HepG2 (cell line): Measurements from ENCODE around the gene SYCE3. TPM values are rescaled to one million over a fixed set of nuclear protein-coding genes. Genes with fewer than 3 reads are reported as not detected.

Source experiments
- AGO1 ChIP-seq: fragments of 200-400 bp; formaldehyde crosslinking; IDR thresholded peaks from 2 replicates; pipeline ENCODE4 v1.6.1; 2017; ENCODE audit warnings: mild to moderate bottlenecking, low read depth, low read length, moderate library complexity; ENCODE audit not compliant: poor library complexity, severe bottlenecking
- CENPX ChIP-seq: sonication (generic); formaldehyde crosslinking; IDR thresholded peaks from 2 replicates; pipeline ENCODE4 v1.9.0; 2021; ENCODE audit warnings: mild to moderate bottlenecking, missing genetic modification reagents, moderate library complexity
- FLYWCH1 ChIP-seq: sonication (generic); formaldehyde crosslinking; IDR thresholded peaks from 2 replicates; pipeline ENCODE4 v1.8.1; 2023; ENCODE audit warnings: mild to moderate bottlenecking, missing genetic modification reagents
- GABPA ChIP-seq, 2 experiments: IDR thresholded peaks; 2 replicates each; pipeline ENCODE4 v1.6.1; 2011 to 2016; ENCODE audit warnings: low read depth in 2 of 2, low read length in 1 of 2, missing biosample characterization in 1 of 2, missing genetic modification characterization in 1 of 2
- HNRNPLL ChIP-seq: fragments of 200-400 bp; formaldehyde crosslinking; IDR thresholded peaks from 2 replicates; pipeline ENCODE4 v1.6.1; 2017; ENCODE audit warnings: mild to moderate bottlenecking, low read depth, low read length; ENCODE audit not compliant: poor library complexity, severe bottlenecking
- IKZF4 ChIP-seq: sonication (generic); formaldehyde crosslinking; IDR thresholded peaks from 2 replicates; pipeline ENCODE4 v1.5.1; 2020; ENCODE audit warnings: borderline replicate concordance, mild to moderate bottlenecking, low read depth, missing genetic modification reagents; ENCODE audit errors: not compliant biosample characterization
- MEIS2 ChIP-seq: sonication (generic); formaldehyde crosslinking; IDR thresholded peaks from 2 replicates; pipeline ENCODE4 v1.9.0; 2021; ENCODE audit warnings: mild to moderate bottlenecking, missing genetic modification reagents
- NBN ChIP-seq: fragments of 450-650 bp; conservative IDR thresholded peaks from 2 replicates; pipeline ENCODE4 v1.6.1; 2017
- NFYB ChIP-seq: sonication (generic); formaldehyde crosslinking; IDR thresholded peaks from 2 replicates; pipeline ENCODE4 v1.4.0; 2020; ENCODE audit warnings: missing genetic modification reagents
- PAF1 ChIP-seq: IDR thresholded peaks from 2 replicates; pipeline ENCODE4 v1.6.1; 2016; ENCODE audit warnings: missing genetic modification reagents, missing compliant biosample characterization
- REL ChIP-seq: sonication (generic); formaldehyde crosslinking; conservative IDR thresholded peaks from 2 replicates; pipeline ENCODE4 v1.8.0; 2022; ENCODE audit warnings: mild to moderate bottlenecking, missing genetic modification reagents, moderate library complexity
- SAFB2 ChIP-seq: sonication (generic); formaldehyde crosslinking; IDR thresholded peaks from 2 replicates; pipeline ENCODE4 v1.5.1; 2020; ENCODE audit warnings: missing genetic modification reagents, low read depth, mild to moderate bottlenecking, borderline replicate concordance
- SRF ChIP-seq: IDR thresholded peaks from 2 replicates; pipeline ENCODE4 v1.6.1; 2011; ENCODE audit warnings: mild to moderate bottlenecking, low read depth, low read length, moderate library complexity
- TRIM24 ChIP-seq: sonication (generic); formaldehyde crosslinking; IDR thresholded peaks from 2 replicates; pipeline ENCODE4 v1.8.0; 2022; ENCODE audit warnings: mild to moderate bottlenecking, missing genetic modification reagents
- ZNF20 ChIP-seq: sonication (generic); formaldehyde crosslinking; IDR thresholded peaks from 2 replicates; pipeline ENCODE4 v1.4.0; 2020; ENCODE audit warnings: mild to moderate bottlenecking, moderate library complexity, missing genetic modification reagents
- ZNF260 ChIP-seq: sonication (generic); formaldehyde crosslinking; IDR thresholded peaks from 2 replicates; pipeline ENCODE4 v1.4.0; 2020; ENCODE audit warnings: missing genetic modification reagents, low read depth, mild to moderate bottlenecking, borderline replicate concordance
- ZNF709 ChIP-seq: sonication (generic); formaldehyde crosslinking; IDR thresholded peaks from 2 replicates; pipeline ENCODE4 v1.5.0; 2020; ENCODE audit warnings: mild to moderate bottlenecking, missing genetic modification reagents
- ZNF766 ChIP-seq: sonication (generic); formaldehyde crosslinking; IDR thresholded peaks from 2 replicates; pipeline ENCODE4 v1.5.0; 2020; ENCODE audit warnings: missing genetic modification reagents, borderline replicate concordance
- ZSCAN29 ChIP-seq: sonication (generic); formaldehyde crosslinking; conservative IDR thresholded peaks from 2 replicates; pipeline ENCODE4 v1.4.0; 2020; ENCODE audit warnings: mild to moderate bottlenecking, missing genetic modification reagents
- polyA plus RNA-seq, 8 experiments: library from polyadenylated mRNA; depleted of rRNA in 3 of 8; stranded (reverse) in 7 of 8; unstranded in 1 of 8; fragments of >200 nt; fragmentation: Illumina TruSeq in 4 of 8; extraction: Trizol in 4 of 8; gene quantifications; 2 replicates each; pipeline versions ENCODE4 v1.2.1 to v1.2.3, GENCODE V29; 2011 to 2016; ENCODE audit warnings: low read depth in 4 of 8, missing spikeins in 1 of 8, mixed read lengths in 1 of 8; ENCODE audit not compliant: insufficient read depth in 1 of 8
- total RNA-seq, 5 experiments: library from RNA; depleted of rRNA; stranded (reverse); fragments of >200 nt; fragmentation: Illumina TruSeq; extraction: Trizol; gene quantifications; 2 replicates each; pipeline ENCODE4 v1.2.3, GENCODE V29; 2016; ENCODE audit warnings: low read depth in 1 of 5
- TF ChIP-seq, protein P1 (sequence below): sonication (generic); formaldehyde crosslinking; IDR thresholded peaks from 2 replicates; pipeline ENCODE4 v1.8.0; 2023; ENCODE audit warnings: mild to moderate bottlenecking, missing genetic modification reagents
- TF ChIP-seq, protein P2 (sequence below): sonication (generic); formaldehyde crosslinking; IDR thresholded peaks from 2 replicates; pipeline ENCODE4 v1.4.0; 2020; ENCODE audit warnings: missing genetic modification reagents

SYCE3 gene
- total and polyA plus RNA-seq, 2 of the 13 experiments (the other 11 are each of a cell fraction or from before 2014, with no cell fraction given): not detected

DNA sequence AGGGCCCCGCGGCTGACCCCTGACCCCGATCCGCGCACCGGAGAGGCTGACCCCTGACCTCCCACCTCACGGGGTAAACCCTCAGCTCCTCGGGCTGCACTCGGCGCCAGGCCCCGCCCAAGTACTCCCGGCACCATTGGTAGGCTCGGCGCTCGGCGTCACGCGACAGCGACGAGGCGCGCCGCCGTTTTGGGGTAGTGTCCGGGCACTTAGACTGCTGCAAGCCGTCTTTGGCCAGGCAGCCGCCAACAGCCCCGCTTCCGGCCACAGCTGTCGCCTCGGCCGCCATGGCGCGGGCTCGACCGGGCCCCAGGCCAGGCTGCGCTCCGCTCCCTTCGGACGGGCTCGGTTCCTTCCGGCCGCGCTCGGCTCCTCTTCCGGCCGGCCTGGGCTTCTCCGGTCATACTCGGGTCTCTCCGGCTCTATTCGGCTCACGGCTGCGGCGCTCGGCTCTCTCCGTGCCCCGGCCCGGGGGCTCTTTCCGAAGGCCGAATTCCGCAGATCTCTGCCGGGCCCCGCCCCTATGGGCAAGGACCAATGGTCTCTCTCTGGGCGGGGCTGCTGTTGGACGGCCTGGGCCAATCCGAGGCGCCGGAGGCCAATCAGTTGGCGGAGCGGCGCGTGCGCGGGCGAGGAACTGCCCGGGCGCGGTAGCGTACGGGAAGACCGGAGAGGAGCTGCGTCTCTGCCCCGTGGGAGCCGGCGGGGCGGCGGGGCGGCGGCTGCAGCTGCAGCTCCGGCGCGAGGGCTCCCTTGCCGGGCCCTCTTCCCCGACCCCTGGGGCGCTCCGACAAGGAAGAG is 20.0 kb upstream of the SYCE3 start, which contains the start of gene CHKB (continued):
- TF ChIP-seq GABPA (IDR thresholded peaks at IDR 0.05; ENCODE audit: low read depth, low read length) (peak; percentile 72), GABPA (CRISPR knock-in tag; IDR thresholded peaks at IDR 0.05; ENCODE audit: low read depth) (peak; percentile 76), FLYWCH1 (CRISPR knock-in tag) (no peak), ZSCAN29 (CRISPR knock-in tag) (peak; percentile 76; the same call in 1 of the 2 replicates), ZNF709 (CRISPR knock-in tag) (no peak; the same call in 1 of the 2 replicates), ZNF20 (CRISPR knock-in tag) (no peak), NFYB (CRISPR knock-in tag) (peak; percentile 93), MEIS2 (CRISPR knock-in tag) (peak; percentile 18; the same call in 1 of the 2 replicates), CENPX (no peak), TRIM24 (CRISPR knock-in tag) (no peak), NBN (no peak), SRF (no peak), ZNF260 (CRISPR knock-in tag) (no peak), REL (0 out of 2 replicates have a peak, but pooled peaks have one; percentile 67), HNRNPLL (peak; percentile 96), SAFB2 (CRISPR knock-in tag) (peak; percentile 95), ZNF766 (CRISPR knock-in tag) (peak; percentile 68; the same call in 1 of the 2 replicates), AGO1 (peak; percentile 61), IKZF4 (CRISPR knock-in tag) (no peak), PAF1 (no peak)
- TF ChIP-seq, protein P1, sequence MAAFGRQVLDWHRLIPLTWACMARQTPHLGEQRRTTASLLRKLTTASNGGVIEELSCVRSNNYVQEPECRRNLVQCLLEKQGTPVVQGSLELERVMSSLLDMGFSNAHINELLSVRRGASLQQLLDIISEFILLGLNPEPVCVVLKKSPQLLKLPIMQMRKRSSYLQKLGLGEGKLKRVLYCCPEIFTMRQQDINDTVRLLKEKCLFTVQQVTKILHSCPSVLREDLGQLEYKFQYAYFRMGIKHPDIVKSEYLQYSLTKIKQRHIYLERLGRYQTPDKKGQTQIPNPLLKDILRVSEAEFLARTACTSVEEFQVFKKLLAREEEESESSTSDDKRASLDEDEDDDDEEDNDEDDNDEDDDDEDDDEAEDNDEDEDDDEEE (CRISPR knock-in tag): peak; percentile 90; the same call in 1 of the 2 replicates
- TF ChIP-seq, protein P2, sequence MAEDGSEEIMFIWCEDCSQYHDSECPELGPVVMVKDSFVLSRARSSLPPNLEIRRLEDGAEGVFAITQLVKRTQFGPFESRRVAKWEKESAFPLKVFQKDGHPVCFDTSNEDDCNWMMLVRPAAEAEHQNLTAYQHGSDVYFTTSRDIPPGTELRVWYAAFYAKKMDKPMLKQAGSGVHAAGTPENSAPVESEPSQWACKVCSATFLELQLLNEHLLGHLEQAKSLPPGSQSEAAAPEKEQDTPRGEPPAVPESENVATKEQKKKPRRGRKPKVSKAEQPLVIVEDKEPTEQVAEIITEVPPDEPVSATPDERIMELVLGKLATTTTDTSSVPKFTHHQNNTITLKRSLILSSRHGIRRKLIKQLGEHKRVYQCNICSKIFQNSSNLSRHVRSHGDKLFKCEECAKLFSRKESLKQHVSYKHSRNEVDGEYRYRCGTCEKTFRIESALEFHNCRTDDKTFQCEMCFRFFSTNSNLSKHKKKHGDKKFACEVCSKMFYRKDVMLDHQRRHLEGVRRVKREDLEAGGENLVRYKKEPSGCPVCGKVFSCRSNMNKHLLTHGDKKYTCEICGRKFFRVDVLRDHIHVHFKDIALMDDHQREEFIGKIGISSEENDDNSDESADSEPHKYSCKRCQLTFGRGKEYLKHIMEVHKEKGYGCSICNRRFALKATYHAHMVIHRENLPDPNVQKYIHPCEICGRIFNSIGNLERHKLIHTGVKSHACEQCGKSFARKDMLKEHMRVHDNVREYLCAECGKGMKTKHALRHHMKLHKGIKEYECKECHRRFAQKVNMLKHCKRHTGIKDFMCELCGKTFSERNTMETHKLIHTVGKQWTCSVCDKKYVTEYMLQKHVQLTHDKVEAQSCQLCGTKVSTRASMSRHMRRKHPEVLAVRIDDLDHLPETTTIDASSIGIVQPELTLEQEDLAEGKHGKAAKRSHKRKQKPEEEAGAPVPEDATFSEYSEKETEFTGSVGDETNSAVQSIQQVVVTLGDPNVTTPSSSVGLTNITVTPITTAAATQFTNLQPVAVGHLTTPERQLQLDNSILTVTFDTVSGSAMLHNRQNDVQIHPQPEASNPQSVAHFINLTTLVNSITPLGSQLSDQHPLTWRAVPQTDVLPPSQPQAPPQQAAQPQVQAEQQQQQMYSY (CRISPR knock-in tag): no peak
